Vagina (tissue), 2 donors: ENCODE results near the gene DAND5.

Experiments used
- POLR2AphosphoS5 ChIP-seq, 2 donors: sonication (generic); formaldehyde crosslinking; IDR thresholded peaks; one replicate each; pipeline ENCODE4 v1.9.0; 2017; ENCODE audit warnings: antibody characterized with exemption in 2 of 2, mild to moderate bottlenecking in 2 of 2, low read depth in 1 of 2; ENCODE audit not compliant: insufficient read depth in 1 of 2
- TF ChIP-seq, protein P1 (sequence below), 3 experiments: fragments of 450-650 bp in 2 of 3; fragments of 200-600 bp in 1 of 3; sonication (generic) in 1 of 3; IDR thresholded peaks; one replicate each; pipeline ENCODE4 v1.5.1; 2017 to 2019; ENCODE audit warnings: antibody characterized with exemption in 3 of 3, mild to moderate bottlenecking in 2 of 3, moderate library complexity in 2 of 3

DNA sequence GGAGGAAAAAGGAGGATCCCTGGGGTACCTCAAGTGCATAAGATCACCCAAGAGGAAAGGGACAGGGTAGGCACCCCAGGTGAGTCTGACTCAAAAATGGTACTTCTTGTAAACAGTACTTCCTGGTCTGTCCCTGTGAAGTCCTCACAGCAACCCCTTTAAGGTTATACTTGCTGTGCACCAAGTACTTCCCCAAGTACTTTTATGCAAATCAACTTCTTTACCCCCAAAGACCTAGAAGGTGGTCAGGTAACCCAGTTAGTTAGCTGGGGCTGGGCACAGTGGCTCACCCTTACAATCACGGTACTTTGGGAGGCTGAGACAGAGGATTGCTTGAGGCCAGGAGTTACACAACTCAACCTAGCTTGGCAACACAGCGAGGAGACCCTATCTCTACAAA is 28.5 kb upstream of the DAND5 start:
- TF ChIP-seq, protein P1, sequence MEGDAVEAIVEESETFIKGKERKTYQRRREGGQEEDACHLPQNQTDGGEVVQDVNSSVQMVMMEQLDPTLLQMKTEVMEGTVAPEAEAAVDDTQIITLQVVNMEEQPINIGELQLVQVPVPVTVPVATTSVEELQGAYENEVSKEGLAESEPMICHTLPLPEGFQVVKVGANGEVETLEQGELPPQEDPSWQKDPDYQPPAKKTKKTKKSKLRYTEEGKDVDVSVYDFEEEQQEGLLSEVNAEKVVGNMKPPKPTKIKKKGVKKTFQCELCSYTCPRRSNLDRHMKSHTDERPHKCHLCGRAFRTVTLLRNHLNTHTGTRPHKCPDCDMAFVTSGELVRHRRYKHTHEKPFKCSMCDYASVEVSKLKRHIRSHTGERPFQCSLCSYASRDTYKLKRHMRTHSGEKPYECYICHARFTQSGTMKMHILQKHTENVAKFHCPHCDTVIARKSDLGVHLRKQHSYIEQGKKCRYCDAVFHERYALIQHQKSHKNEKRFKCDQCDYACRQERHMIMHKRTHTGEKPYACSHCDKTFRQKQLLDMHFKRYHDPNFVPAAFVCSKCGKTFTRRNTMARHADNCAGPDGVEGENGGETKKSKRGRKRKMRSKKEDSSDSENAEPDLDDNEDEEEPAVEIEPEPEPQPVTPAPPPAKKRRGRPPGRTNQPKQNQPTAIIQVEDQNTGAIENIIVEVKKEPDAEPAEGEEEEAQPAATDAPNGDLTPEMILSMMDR (IDR thresholded peaks at IDR 0.05) = no peak
- no peak for TF ChIP-seq POLR2AphosphoS5 (IDR thresholded peaks at IDR 0.05; ENCODE audit: insufficient read depth in 1 of 2, low read depth in 1 of 2)
